DND-41 (cell line): ENCODE measurements around the gene ECHDC3.

ENCODE experiments used
- CTCF ChIP-seq: IDR thresholded peaks from 2 replicates; pipeline ENCODE4 v1.5.1; 2012; ENCODE audit warnings: borderline replicate concordance, low read length, moderate library complexity, mild to moderate bottlenecking; ENCODE audit not compliant: poor library complexity, severe bottlenecking; ENCODE audit errors: extremely low read depth
- EZH2 ChIP-seq: IDR thresholded peaks from 3 replicates; pipeline ENCODE4 v1.6.1; 2012; ENCODE audit warnings: borderline replicate concordance, low read depth, mild to moderate bottlenecking, moderate library complexity, low read length, inconsistent platforms; ENCODE audit not compliant: severe bottlenecking

GRCh38 chr10:11810973-11811372 lies 68.8 kb downstream of the ECHDC3 start:
- TF ChIP-seq CTCF (no peak), EZH2 (no peak)
